ENCODE data around the gene AKNAD1.
"Not testable (repeated sequence)": the region's sequence is repeated elsewhere in the genome, so short reads cannot be mapped to it uniquely, and the experiment has no call there.

AKNAD1 gene

GRCh38 chr1:108856994-108857393 is at the start of gene AKNAD1:
AKNAD1 (minus strand) TSS chr1:108857094; CDS start chr1:108852664, 4,430 bp downstream.
- DNase-seq (ENCODE audit: low spot score) = no peak

GRCh38 chr1:108901106-108901505 is 44.2 kb upstream of the AKNAD1 start:
- DNase-seq (ENCODE audit: low spot score) = no peak

GRCh38 chr1:108897865-108898720 is 41.2 kb upstream of the AKNAD1 start:
- DNase-seq (ENCODE audit: low spot score) = no peak

GRCh38 chr1:108896146-108897145 is 39.6 kb upstream of the AKNAD1 start:
- no peak for DNase-seq (ENCODE audit: low spot score)

GRCh38 chr1:108893141-108893530 is 36.2 kb upstream of the AKNAD1 start:
- DNase-seq (ENCODE audit: low spot score) = no peak

GRCh38 chr1:108892356-108893140 is 35.7 kb upstream of the AKNAD1 start:
- no peak for DNase-seq (ENCODE audit: low spot score)

- DNase-seq (ENCODE audit: low spot score) = no peak
Measured at GRCh38 chr1:108889706-108890384, 33.0 kb upstream of the AKNAD1 start.

- not testable (repeated sequence) for DNase-seq (ENCODE audit: low spot score)
Measured at GRCh38 chr1:108889006-108889645, 32.2 kb upstream of the AKNAD1 start.

- no peak for DNase-seq (ENCODE audit: low spot score)
Measured at GRCh38 chr1:108886292-108886691, 29.4 kb upstream of the AKNAD1 start.

GRCh38 chr1:108884968-108885367 is 28.1 kb upstream of the AKNAD1 start:
- DNase-seq (ENCODE audit: low spot score) = no peak

GRCh38 chr1:108882837-108883236 is 25.9 kb upstream of the AKNAD1 start:
- no peak for DNase-seq (ENCODE audit: low spot score)

GRCh38 chr1:108881369-108881768 is 24.5 kb upstream of the AKNAD1 start:
- DNase-seq (ENCODE audit: low spot score) = no peak

- DNase-seq (ENCODE audit: low spot score) = no peak
Measured at GRCh38 chr1:108880850-108881249, 24.0 kb upstream of the AKNAD1 start.

- DNase-seq (ENCODE audit: low spot score) = no peak
Measured at GRCh38 chr1:108878678-108879077, 21.8 kb upstream of the AKNAD1 start.

- no peak for DNase-seq (ENCODE audit: low spot score)
Measured at GRCh38 chr1:108878160-108878469, 21.2 kb upstream of the AKNAD1 start.

- DNase-seq (ENCODE audit: low spot score) = no peak
Measured at GRCh38 chr1:108877348-108878159, 20.7 kb upstream of the AKNAD1 start.

- no peak for DNase-seq (ENCODE audit: low spot score)
Measured at GRCh38 chr1:108871050-108871724, 14.3 kb upstream of the AKNAD1 start.

- DNase-seq (ENCODE audit: low spot score) = no peak
Measured at GRCh38 chr1:108865316-108865910, 8.5 kb upstream of the AKNAD1 start.

GRCh38 chr1:108863984-108864383 is 7.1 kb upstream of the AKNAD1 start:
- DNase-seq (ENCODE audit: low spot score) = no peak
